ENCODE results near the gene FLNA.
"Not testable (repeated sequence)": the region's sequence is repeated elsewhere in the genome, so short reads cannot be mapped to it uniquely, and the experiment has no call there.

The FLNA gene

GRCh38 chrX:154305541-154306205 lies 68.8 kb downstream of the FLNA start:
- DNase-seq (ENCODE audit: low read depth) = no peak

DNA sequence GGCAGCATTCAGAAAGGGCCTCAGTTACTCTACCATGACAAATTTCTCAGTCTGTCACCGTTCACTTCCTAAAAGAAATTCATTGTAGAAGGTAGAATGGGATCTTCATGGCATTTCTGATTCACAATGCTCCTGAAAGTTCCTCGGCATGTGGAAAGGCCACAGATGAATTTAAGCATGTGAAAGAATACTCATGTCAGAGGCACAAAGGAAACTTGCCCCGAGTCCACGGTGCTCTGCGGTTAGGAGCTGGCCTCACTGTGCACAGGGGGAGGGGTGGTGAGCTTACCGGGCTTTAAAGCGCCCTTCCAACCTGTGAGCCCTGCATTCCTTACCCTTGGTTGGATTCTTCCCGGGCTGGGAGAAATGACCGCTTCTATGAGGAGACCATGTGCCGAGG lies 69.6 kb downstream of the FLNA start:
- no peak for DNase-seq (ENCODE audit: low read depth)

GRCh38 chrX:154303476-154303875 lies 71.0 kb downstream of the FLNA start:
- DNase-seq (ENCODE audit: low read depth) = no peak

- not testable (repeated sequence) for DNase-seq (ENCODE audit: low read depth)
Measured at GRCh38 chrX:154302998-154303397, 71.4 kb downstream of the FLNA start.

DNA sequence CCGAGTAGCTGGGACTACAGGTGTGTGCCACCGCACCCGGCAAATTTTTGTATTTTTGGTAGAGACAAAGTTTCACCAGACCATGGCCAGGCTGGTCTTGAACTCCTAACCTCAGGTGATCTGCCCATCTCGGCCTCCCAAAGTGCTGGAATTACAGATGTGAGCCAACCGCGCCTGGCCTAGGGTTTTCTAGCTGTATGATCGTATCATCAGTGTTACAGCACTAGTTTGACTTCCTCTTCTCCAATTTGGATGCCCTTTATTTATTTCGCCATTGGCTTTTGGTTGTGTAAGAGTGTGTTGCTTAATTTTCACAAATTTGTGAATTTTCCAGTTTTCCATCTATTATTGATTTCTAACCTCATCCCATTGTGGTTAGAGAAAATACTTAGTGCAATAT lies 73.6 kb downstream of the FLNA start:
- DNase-seq (ENCODE audit: low read depth) = no peak

All from ELR (cell line).